ENCODE data around the gene PHYKPL. TPM values are rescaled to one million over a fixed set of nuclear protein-coding genes. Genes with fewer than 3 reads are reported as not detected.
A peak's percentile ranks its signal among the peaks of the same experiment; 100 is the strongest.

PHYKPL gene
- total RNA-seq, 2 experiments from 2014 or later: 60.4 to 62.1 TPM

DNA sequence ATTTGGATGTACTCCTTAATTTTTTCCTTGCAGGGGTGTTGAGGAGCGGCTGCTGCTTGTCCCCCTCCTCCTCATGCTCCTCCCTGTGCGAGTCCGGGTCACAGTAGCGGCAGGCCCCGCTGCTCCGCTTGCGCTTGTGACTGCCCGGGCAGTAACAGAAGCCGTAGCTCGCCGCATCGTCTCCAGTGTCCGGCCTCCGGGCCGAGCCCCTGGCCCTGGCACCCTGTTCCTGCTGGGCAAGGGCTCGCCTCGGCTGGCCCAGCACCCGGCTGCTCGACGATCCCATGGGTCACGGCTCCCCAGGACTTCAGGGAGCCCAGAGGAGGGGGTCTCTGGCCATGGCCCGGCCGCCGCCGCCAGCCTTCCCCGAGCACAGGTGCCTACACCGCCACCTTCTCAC is 45.6 kb downstream of the PHYKPL start, which contains the start of gene GMCL2:
GMCL2 (minus strand) TSS at position 358 of the 400 bp plus-strand sequence; CDS start at position 286, 72 bp downstream.
- Mint-ChIP-seq H3K9me3 (no peaks in the 10 kb centered on the region), H3K36me3 (ENCODE audit: low read depth) (no peaks in the 10 kb centered on the region), H3K4me1 (ENCODE audit: low read depth) (peaks cover 6% of the 10 kb centered on the region), H3K4me3 (no peak within 1 kb of the TSS), H3K27ac (no peak within 1 kb of the TSS), H3K27me3 (no peaks in the 10 kb centered on the region)
- CTCF ChIA-PET: interaction anchor here (1.1 kb wide), 1 partner anchor 112 kb away, joined by 4 read pairs; no protein-coding TSS in a partner anchor
- POLR2A ChIA-PET: no interaction called here
- no peak for ATAC-seq
- intact Hi-C loops (cut with micrococcal nuclease): no loop called here
- DNase-seq: no peak
- no peak for TF ChIP-seq CTCF (IDR thresholded peaks at IDR 0.05)

DNA sequence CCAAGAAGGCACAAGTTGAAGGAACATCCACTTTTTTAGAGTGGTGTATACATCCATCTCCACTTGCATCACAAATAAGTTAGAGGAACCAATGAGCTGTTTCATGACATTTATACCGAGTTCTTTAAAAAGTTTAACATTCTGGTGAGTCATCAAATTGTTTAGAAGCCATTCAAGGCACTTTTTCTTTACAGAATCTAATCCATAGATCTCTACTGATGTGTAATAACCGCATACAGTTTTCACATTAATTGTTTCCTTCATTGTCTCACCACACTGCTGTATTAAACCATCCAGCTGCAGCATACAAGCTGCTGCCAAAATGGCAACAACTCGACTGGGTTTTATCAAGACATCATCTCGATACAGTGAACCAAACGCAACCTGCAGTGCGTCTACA is 46.2 kb downstream of the PHYKPL start:
- intact Hi-C loops (cut with micrococcal nuclease): no loop called here
- H3K4me1 Mint-ChIP-seq (ENCODE audit: low read depth): peaks cover 7% of the 10 kb centered on the region
- H3K4me3 Mint-ChIP-seq: no peak overlapping the region
- H3K27ac Mint-ChIP-seq: no peak overlapping the region
- H3K36me3 Mint-ChIP-seq (ENCODE audit: low read depth): no peaks in the 10 kb centered on the region
- H3K27me3 Mint-ChIP-seq: no peaks in the 10 kb centered on the region
- ChIA-PET POLR2A (interaction anchor here (2.3 kb wide), 1 partner anchor 18 kb away, joined by 7 read pairs; the partner anchor contains the start of gene HNRNPAB), CTCF (interaction anchor here (1.1 to 1.4 kb wide), 2 partner anchors 17 to 112 kb away, joined by 3 to 4 read pairs; no protein-coding TSS in a partner anchor)
- no peak for TF ChIP-seq CTCF (IDR thresholded peaks at IDR 0.05)
- ATAC-seq: no peak
- no peak for DNase-seq
- H3K9me3 Mint-ChIP-seq: no peaks in the 10 kb centered on the region

DNA sequence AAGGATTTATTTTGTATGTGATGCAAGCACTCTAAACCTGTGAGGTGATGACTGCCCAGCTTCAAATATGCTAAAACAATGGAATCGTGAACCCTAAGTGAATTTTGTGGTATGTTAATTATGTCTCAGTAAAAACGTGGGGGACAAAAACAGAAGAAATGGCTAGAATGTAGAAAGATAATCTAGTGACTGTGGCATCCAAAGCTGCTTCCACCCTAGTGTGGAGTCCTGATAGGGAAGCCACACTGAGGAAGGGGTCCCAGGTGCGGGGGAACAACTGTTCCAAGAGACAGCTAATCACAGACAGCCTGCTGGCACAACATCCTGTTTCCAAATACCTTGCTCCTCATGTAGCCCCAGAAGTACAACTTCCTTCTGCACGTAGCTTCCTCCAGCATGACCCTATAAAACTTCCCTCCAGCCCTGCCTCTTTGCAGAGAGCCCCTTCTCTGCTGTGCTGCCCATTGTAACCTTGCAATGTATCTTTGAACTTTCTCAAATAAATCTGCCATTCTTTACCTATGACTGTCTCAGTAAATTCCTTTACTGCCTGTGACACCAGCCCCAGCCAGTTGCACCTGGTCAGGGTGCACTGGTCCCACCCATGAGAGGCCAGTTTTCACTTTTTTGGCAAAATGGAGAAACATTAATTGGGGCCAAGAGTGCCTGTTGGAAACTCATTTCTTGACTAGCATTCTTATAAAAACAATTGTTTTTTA is 50.3 kb downstream of the PHYKPL start:
- ChIA-PET CTCF (interaction anchor here (3.5 kb wide), 1 partner anchor 107 kb away, joined by 14 read pairs; no protein-coding TSS in a partner anchor), POLR2A (interaction anchor here (0.6 kb wide), 1 partner anchor 8 kb away, joined by 3 read pairs; no protein-coding TSS in a partner anchor)
- intact Hi-C loops (cut with micrococcal nuclease): no loop called here
- H3K36me3 Mint-ChIP-seq (ENCODE audit: low read depth): no peaks in the 10 kb centered on the region
- ATAC-seq (peak; percentile 53), DNase-seq (no peak)
- H3K4me3 Mint-ChIP-seq: no peak overlapping the region
- TF ChIP-seq CTCF (IDR thresholded peaks at IDR 0.05): no peak
- H3K9me3 Mint-ChIP-seq: no peaks in the 10 kb centered on the region
- peaks cover 2% of the 10 kb centered on the region for H3K27me3 Mint-ChIP-seq
- H3K27ac Mint-ChIP-seq: peak overlapping the region; percentile 63
- peaks cover 7% of the 10 kb centered on the region for H3K4me1 Mint-ChIP-seq (ENCODE audit: low read depth)

GRCh38 chr5:178180141-178180863 is 52.3 kb downstream of the PHYKPL start:
- intact Hi-C loops (cut with micrococcal nuclease): no loop called here
- Mint-ChIP-seq H3K4me1 (ENCODE audit: low read depth) (peaks cover 7% of the 10 kb centered on the region), H3K4me3 (no peak overlapping the region), H3K27me3 (peaks cover 2% of the 10 kb centered on the region), H3K36me3 (ENCODE audit: low read depth) (no peaks in the 10 kb centered on the region), H3K27ac (no peak overlapping the region), H3K9me3 (no peaks in the 10 kb centered on the region)
- no peak for TF ChIP-seq CTCF (IDR thresholded peaks at IDR 0.05)
- CTCF ChIA-PET: interaction anchor here (1.8 kb wide), 1 partner anchor 105 kb away, joined by 5 read pairs; no protein-coding TSS in a partner anchor
- POLR2A ChIA-PET: interaction anchor here (0.8 to 1.1 kb wide), 4 partner anchors 24 to 49 kb away, joined by 3 to 5 read pairs (median 4); partner anchors contain the start of gene HNRNPAB
- DNase-seq: no peak
- no peak for ATAC-seq

Measured in activated CD8-positive, alpha-beta T cell treated with anti-CD3 and anti-CD28 coated beads for 36 hours (primary cell).